H1 (cell line): ENCODE measurements around the gene CDK5.

Source experiments
- ATF2 ChIP-seq: IDR thresholded peaks from 2 replicates; pipeline ENCODE4 v1.6.1; 2012; ENCODE audit warnings: low read length, inconsistent platforms
- CTCF ChIP-seq, 3 experiments: IDR thresholded peaks; 1 replicate in 2 of 3; 2 replicates in 1 of 3; pipeline versions ENCODE4 v1.5.1 to v1.6.1; 2011; ENCODE audit warnings: low read length in 3 of 3, mild to moderate bottlenecking in 3 of 3, inconsistent platforms in 2 of 3, low read depth in 1 of 3, moderate library complexity in 1 of 3; ENCODE audit not compliant: insufficient read depth in 1 of 3; ENCODE audit errors: control extremely low read depth in 1 of 3
- EGR1 ChIP-seq: IDR thresholded peaks from 2 replicates; pipeline ENCODE4 v1.6.1; 2011; ENCODE audit warnings: low read depth, low read length, borderline replicate concordance
- EZH2 ChIP-seq: fragments of 200-600 bp; sonication (generic); IDR thresholded peaks from 2 replicates; pipeline ENCODE4 v1.7.1; 2012; ENCODE audit warnings: low read depth, mild to moderate bottlenecking, moderate library complexity, low read length, inconsistent platforms; ENCODE audit not compliant: severe bottlenecking
- GABPA ChIP-seq: IDR thresholded peaks from 2 replicates; pipeline ENCODE4 v1.6.1; 2011; ENCODE audit warnings: mild to moderate bottlenecking, low read length, moderate library complexity, borderline replicate concordance; ENCODE audit not compliant: insufficient read depth
- MAFK ChIP-seq: IDR thresholded peaks from 2 replicates; pipeline ENCODE4 v1.6.1; 2012; ENCODE audit warnings: low read depth, mild to moderate bottlenecking, improper control_type of control experiment, low read length
- NRF1 ChIP-seq: IDR thresholded peaks from 2 replicates; pipeline ENCODE4 v1.6.1; 2011; ENCODE audit warnings: mild to moderate bottlenecking, low read depth, low read length, improper control_type of control experiment
- POLR2A ChIP-seq, 2 experiments: IDR thresholded peaks; 1 replicate in 1 of 2; 2 replicates in 1 of 2; pipeline ENCODE4 v1.6.1; 2011; ENCODE audit warnings: low read depth in 2 of 2, low read length in 2 of 2, mild to moderate bottlenecking in 2 of 2; ENCODE audit errors: control extremely low read depth in 1 of 2
- RAD21 ChIP-seq, 2 experiments: IDR thresholded peaks in 1 of 2; conservative IDR thresholded peaks in 1 of 2; 2 replicates each; pipeline ENCODE4 v1.6.1; 2011; ENCODE audit warnings: low read depth in 2 of 2, low read length in 2 of 2, improper control_type of control experiment in 1 of 2, inconsistent platforms in 1 of 2, mild to moderate bottlenecking in 1 of 2, moderate library complexity in 1 of 2
- RBBP5 ChIP-seq: IDR thresholded peaks from 2 replicates; pipeline ENCODE4 v1.7.1; 2012; ENCODE audit warnings: low read depth, mild to moderate bottlenecking, inconsistent platforms, low read length, moderate library complexity, borderline replicate concordance
- SIN3A ChIP-seq, 2 experiments: IDR thresholded peaks in 1 of 2; conservative IDR thresholded peaks in 1 of 2; 2 replicates each; pipeline ENCODE4 v1.6.1; 2011 to 2012; ENCODE audit warnings: low read length in 2 of 2, improper control_type of control experiment in 1 of 2, low read depth in 1 of 2, mild to moderate bottlenecking in 1 of 2
- TEAD4 ChIP-seq: IDR thresholded peaks from 2 replicates; pipeline ENCODE4 v1.6.1; 2012; ENCODE audit warnings: low read depth, low read length, inconsistent platforms, mixed read lengths
- USF2 ChIP-seq: IDR thresholded peaks from 2 replicates; pipeline ENCODE4 v1.6.1; 2011; ENCODE audit warnings: low read length, improper control_type of control experiment
- ZNF274 ChIP-seq: IDR thresholded peaks from 2 replicates; pipeline ENCODE4 v1.7.0; 2012; ENCODE audit warnings: low read length, borderline replicate concordance; ENCODE audit errors: extremely low read depth

DNA sequence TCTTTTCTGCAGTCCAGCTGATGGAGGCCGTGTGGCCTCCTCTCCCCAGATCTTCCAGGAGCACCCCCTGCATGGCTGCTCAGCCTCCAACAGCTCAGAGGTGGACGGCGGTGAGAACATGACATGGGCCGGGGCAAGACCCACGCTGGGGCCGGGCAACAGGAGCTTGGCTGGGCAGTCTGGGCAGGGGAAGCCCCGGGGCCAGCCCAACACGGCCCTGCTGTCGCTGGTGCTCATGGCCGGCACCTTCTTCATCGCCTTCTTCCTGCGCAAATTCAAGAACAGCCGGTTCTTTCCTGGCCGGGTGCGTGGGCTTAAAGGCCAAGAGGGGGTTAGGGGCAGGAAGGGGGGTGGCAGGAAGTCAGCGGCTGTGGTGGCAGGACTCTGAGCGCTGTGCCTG is 16.3 kb upstream of the CDK5 start:
- TF ChIP-seq EGR1: no peak
- no peak for TF ChIP-seq MAFK
- no peak for TF ChIP-seq POLR2A (IDR thresholded peaks at IDR 0.05; ENCODE audit: control extremely low read depth in 1 of 2, low read depth in 2 of 2, low read length in 2 of 2)
- TF ChIP-seq ZNF274: no peak
- TF ChIP-seq CTCF (IDR thresholded peaks at IDR 0.05; ENCODE audit: control extremely low read depth in 1 of 3, insufficient read depth in 1 of 3, low read depth in 1 of 3, low read length in 3 of 3): no peak
- TF ChIP-seq RBBP5: no peak
- TF ChIP-seq EZH2: no peak
- TF ChIP-seq GABPA: no peak
- TF ChIP-seq ATF2: no peak
- TF ChIP-seq NRF1: no peak
- no peak for TF ChIP-seq TEAD4
- TF ChIP-seq USF2: no peak
- no peak for TF ChIP-seq SIN3A (conservative IDR thresholded peaks at IDR 0.05 in 1 of 2, IDR thresholded peaks at IDR 0.05 in 1 of 2; ENCODE audit: low read depth in 1 of 2, low read length in 2 of 2)
- no peak for TF ChIP-seq RAD21 (IDR thresholded peaks at IDR 0.05 in 1 of 2, conservative IDR thresholded peaks at IDR 0.05 in 1 of 2; ENCODE audit: low read depth in 2 of 2, low read length in 2 of 2)
